ENCODE results near the gene PDXK.
"Not testable (repeated sequence)": the region's sequence is repeated elsewhere in the genome, so short reads cannot be mapped to it uniquely, and the experiment has no call there.

PDXK gene

GRCh38 chr21:43718872-43719747 is at the start of gene PDXK:
TSS of gene PDXK (plus strand) at chr21:43719129. CDS start at chr21:43719295, 166 bp downstream.
- Mint-ChIP-seq H3K36me3 (ENCODE audit: insufficient read depth) (peaks cover 16% of the 10 kb centered on the region), H3K27ac (ENCODE audit: low read depth) (peak within 1 kb of the TSS; percentile 74), H3K9me3 (no peaks in the 10 kb centered on the region), H3K4me3 (peak within 1 kb of the TSS; percentile 85), H3K4me1 (peaks cover 32% of the 10 kb centered on the region), H3K27me3 (no peaks in the 10 kb centered on the region)
- ATAC-seq (replicated peaks; ENCODE audit: extremely low read depth, poor library complexity, severe bottlenecking) (peak; percentile 78), DNase-seq (ENCODE audit: low spot score in 2 of 2) (peak; percentile 59 to 67)

- H3K36me3 Mint-ChIP-seq (ENCODE audit: insufficient read depth), result peaks cover 29% of the 10 kb centered on the region
- DNase-seq (ENCODE audit: low spot score in 2 of 2) (no peak), ATAC-seq (replicated peaks; ENCODE audit: extremely low read depth, poor library complexity, severe bottlenecking) (no peak)
- peaks cover 5% of the 10 kb centered on the region for H3K9me3 Mint-ChIP-seq
- no peak overlapping the region for H3K27ac Mint-ChIP-seq (ENCODE audit: low read depth)
- no peaks in the 10 kb centered on the region for H3K27me3 Mint-ChIP-seq
- peaks cover 19% of the 10 kb centered on the region for H3K4me1 Mint-ChIP-seq
- no peak overlapping the region for H3K4me3 Mint-ChIP-seq
These were observed 48.9 kb upstream of the PDXK start for GRCh38 chr21:43669828-43670605.

GRCh38 chr21:43675871-43676270 is 43.1 kb upstream of the PDXK start:
- no peak overlapping the region for H3K4me3 Mint-ChIP-seq
- DNase-seq (ENCODE audit: low spot score in 2 of 2) (no peak), ATAC-seq (replicated peaks; ENCODE audit: extremely low read depth, poor library complexity, severe bottlenecking) (no peak)
- H3K9me3 Mint-ChIP-seq, result no peaks in the 10 kb centered on the region
- H3K36me3 Mint-ChIP-seq (ENCODE audit: insufficient read depth), result peaks cover 51% of the 10 kb centered on the region
- no peak overlapping the region for H3K27ac Mint-ChIP-seq (ENCODE audit: low read depth)
- no peaks in the 10 kb centered on the region for H3K27me3 Mint-ChIP-seq
- peaks cover 15% of the 10 kb centered on the region for H3K4me1 Mint-ChIP-seq

- no peak overlapping the region for H3K4me3 Mint-ChIP-seq
- H3K9me3 Mint-ChIP-seq, result no peaks in the 10 kb centered on the region
- H3K27ac Mint-ChIP-seq (ENCODE audit: low read depth), result no peak overlapping the region
- DNase-seq (ENCODE audit: low spot score in 2 of 2), result no peak
- peaks cover 51% of the 10 kb centered on the region for H3K36me3 Mint-ChIP-seq (ENCODE audit: insufficient read depth)
- no peak for ATAC-seq (replicated peaks; ENCODE audit: extremely low read depth, poor library complexity, severe bottlenecking)
- H3K4me1 Mint-ChIP-seq, result peaks cover 15% of the 10 kb centered on the region
- no peaks in the 10 kb centered on the region for H3K27me3 Mint-ChIP-seq
These were observed 42.5 kb upstream of the PDXK start for GRCh38 chr21:43676391-43676790.

- Mint-ChIP-seq H3K27me3 (no peaks in the 10 kb centered on the region), H3K27ac (ENCODE audit: low read depth) (no peak overlapping the region), H3K36me3 (ENCODE audit: insufficient read depth) (peaks cover 68% of the 10 kb centered on the region), H3K4me3 (no peak overlapping the region), H3K4me1 (peaks cover 19% of the 10 kb centered on the region), H3K9me3 (no peaks in the 10 kb centered on the region)
- ATAC-seq (replicated peaks; ENCODE audit: extremely low read depth, poor library complexity, severe bottlenecking), result no peak
- no peak for DNase-seq (ENCODE audit: low spot score in 2 of 2)
These were observed 39.0 kb upstream of the PDXK start for GRCh38 chr21:43679951-43680350.

- H3K27ac Mint-ChIP-seq (ENCODE audit: low read depth); H3K9me3 Mint-ChIP-seq; ATAC-seq (replicated peaks; ENCODE audit: extremely low read depth, poor library complexity, severe bottlenecking); H3K27me3 Mint-ChIP-seq; DNase-seq (ENCODE audit: low spot score in 2 of 2); H3K4me3 Mint-ChIP-seq: not testable (repeated sequence)
- Mint-ChIP-seq H3K36me3 (ENCODE audit: insufficient read depth) (peaks cover 72% of the 10 kb centered on the region), H3K4me1 (peaks cover 19% of the 10 kb centered on the region)
These were observed 38.5 kb upstream of the PDXK start for GRCh38 chr21:43680421-43680820.

GRCh38 chr21:43681650-43682049 is 37.3 kb upstream of the PDXK start:
- Mint-ChIP-seq H3K4me1 (peaks cover 19% of the 10 kb centered on the region), H3K36me3 (ENCODE audit: insufficient read depth) (peaks cover 75% of the 10 kb centered on the region), H3K27me3 (no peaks in the 10 kb centered on the region), H3K9me3 (no peaks in the 10 kb centered on the region), H3K4me3 (no peak overlapping the region), H3K27ac (ENCODE audit: low read depth) (peak overlapping the region; percentile 82)
- ATAC-seq (replicated peaks; ENCODE audit: extremely low read depth, poor library complexity, severe bottlenecking) (no peak), DNase-seq (ENCODE audit: low spot score in 2 of 2) (no peak)

GRCh38 chr21:43684424-43684823 is 34.5 kb upstream of the PDXK start:
- DNase-seq (ENCODE audit: low spot score in 2 of 2), result no peak
- no peak for ATAC-seq (replicated peaks; ENCODE audit: extremely low read depth, poor library complexity, severe bottlenecking)
- H3K36me3 Mint-ChIP-seq (ENCODE audit: insufficient read depth), result peaks cover 70% of the 10 kb centered on the region
- peaks cover 10% of the 10 kb centered on the region for H3K4me1 Mint-ChIP-seq
- no peaks in the 10 kb centered on the region for H3K27me3 Mint-ChIP-seq
- no peak overlapping the region for H3K27ac Mint-ChIP-seq (ENCODE audit: low read depth)
- H3K4me3 Mint-ChIP-seq, result no peak overlapping the region
- no peaks in the 10 kb centered on the region for H3K9me3 Mint-ChIP-seq

GRCh38 chr21:43686811-43687565 is 31.9 kb upstream of the PDXK start:
- H3K4me1 Mint-ChIP-seq, result peaks cover 4% of the 10 kb centered on the region
- H3K9me3 Mint-ChIP-seq, result no peaks in the 10 kb centered on the region
- peak overlapping the region; percentile 65 for H3K27ac Mint-ChIP-seq (ENCODE audit: low read depth)
- DNase-seq (ENCODE audit: low spot score in 2 of 2), result no peak
- no peaks in the 10 kb centered on the region for H3K27me3 Mint-ChIP-seq
- H3K4me3 Mint-ChIP-seq, result no peak overlapping the region
- ATAC-seq (replicated peaks; ENCODE audit: extremely low read depth, poor library complexity, severe bottlenecking), result no peak
- H3K36me3 Mint-ChIP-seq (ENCODE audit: insufficient read depth), result peaks cover 67% of the 10 kb centered on the region

GRCh38 chr21:43687566-43688399 is 31.1 kb upstream of the PDXK start:
- ATAC-seq (replicated peaks; ENCODE audit: extremely low read depth, poor library complexity, severe bottlenecking) (no peak), DNase-seq (ENCODE audit: low spot score in 2 of 2) (no peak)
- peaks cover 4% of the 10 kb centered on the region for H3K4me1 Mint-ChIP-seq
- no peak overlapping the region for H3K4me3 Mint-ChIP-seq
- H3K36me3 Mint-ChIP-seq (ENCODE audit: insufficient read depth), result peaks cover 65% of the 10 kb centered on the region
- H3K27me3 Mint-ChIP-seq, result no peaks in the 10 kb centered on the region
- H3K27ac Mint-ChIP-seq (ENCODE audit: low read depth), result peak overlapping the region; percentile 65
- H3K9me3 Mint-ChIP-seq, result no peaks in the 10 kb centered on the region

GRCh38 chr21:43688906-43689305 is 30.0 kb upstream of the PDXK start:
- Mint-ChIP-seq H3K4me1 (peaks cover 4% of the 10 kb centered on the region), H3K27me3 (no peaks in the 10 kb centered on the region), H3K36me3 (ENCODE audit: insufficient read depth) (peaks cover 61% of the 10 kb centered on the region), H3K9me3 (no peaks in the 10 kb centered on the region), H3K4me3 (no peak overlapping the region), H3K27ac (ENCODE audit: low read depth) (peak overlapping the region; percentile 51)
- DNase-seq (ENCODE audit: low spot score in 2 of 2), result no peak
- ATAC-seq (replicated peaks; ENCODE audit: extremely low read depth, poor library complexity, severe bottlenecking), result no peak

Data from central memory CD8-positive, alpha-beta T cell (primary cell).